Esophagus muscularis mucosa (tissue), 4 donors: ENCODE measurements around the gene SEM1. TPM values are rescaled to one million over a fixed set of nuclear protein-coding genes. Genes with fewer than 3 reads are reported as not detected.

Source experiments
- DNase-seq: peaks from one replicate; pipeline ENCODE4 v3.0.0-alpha.2; 2017; ENCODE audit errors: extremely low spot score
- H3K27ac ChIP-seq, 4 donors: fragments of 200-600 bp; sonication (generic); replicated peaks in 1 of 4; 1 replicate in 3 of 4; 2 replicates in 1 of 4; pipeline ENCODE4 v1.5.1; 2016 to 2019; ENCODE audit warnings: mild to moderate bottlenecking in 1 of 4
- H3K27me3 ChIP-seq, 4 donors: fragments of 200-600 bp; sonication (generic); one replicate each; pipeline versions ENCODE4 v1.5.1 to v1.6.0; 2016 to 2019
- H3K36me3 ChIP-seq, 4 donors: fragments of 200-600 bp; sonication (generic); one replicate each; pipeline ENCODE4 v1.5.1; 2016 to 2019
- H3K4me1 ChIP-seq, 4 donors: fragments of 200-600 bp; sonication (generic); one replicate each; pipeline ENCODE4 v1.5.1; 2016 to 2019
- H3K4me3 ChIP-seq, 4 donors: fragments of 200-600 bp; sonication (generic); 1 replicate in 2 of 4; 2 replicates in 2 of 4; pipeline ENCODE4 v1.5.1; 2016 to 2019; ENCODE audit warnings: mild to moderate bottlenecking in 4 of 4, moderate library complexity in 1 of 4
- H3K9me3 ChIP-seq, 4 donors: fragments of 200-600 bp; sonication (generic); 1 replicate in 3 of 4; 2 replicates in 1 of 4; pipeline ENCODE4 v1.5.1; 2016 to 2019
- EP300 ChIP-seq: sonication (generic); formaldehyde crosslinking; IDR thresholded peaks from one replicate; pipeline ENCODE4 v1.6.1; 2017; ENCODE audit warnings: antibody characterized with exemption
- POLR2A ChIP-seq: fragments of 450-650 bp; IDR thresholded peaks from one replicate; pipeline ENCODE4 v1.6.1; 2017; ENCODE audit warnings: antibody characterized with exemption, moderate library complexity, mild to moderate bottlenecking, low read depth
- POLR2AphosphoS5 ChIP-seq, 2 donors: sonication (generic); formaldehyde crosslinking; IDR thresholded peaks; one replicate each; pipeline ENCODE4 v1.6.1; 2017; ENCODE audit warnings: antibody characterized with exemption in 2 of 2
- WGBS: methylation state at CpG from one replicate; pipeline ENCODE4 v1.1.5; 2018; 5-methylcytosine and 5-hydroxymethylcytosine counted together
- intact Hi-C: fragments of 100-400 bp; cut with DNase I; formaldehyde crosslinking; loops from one replicate; pipeline ENCODE4 v1.15.1; 2023
- total RNA-seq, 4 donors: library from RNA; depleted of rRNA; stranded (reverse); fragments of >200 nt; gene quantifications; one replicate each; pipeline versions ENCODE4 v1.1.0 to v1.2.1, GENCODE V29; 2016
- TF ChIP-seq, protein P1 (sequence below), 3 experiments: fragments of 200-600 bp in 2 of 3; fragments of 450-650 bp in 1 of 3; sonication (generic) in 2 of 3; IDR thresholded peaks; one replicate each; pipeline ENCODE4 v1.5.1; 2017 to 2019; ENCODE audit warnings: antibody characterized with exemption in 3 of 3, mild to moderate bottlenecking in 2 of 3, moderate library complexity in 1 of 3

Gene SEM1
- total RNA-seq, 4 donors from 2014 or later, result 17.4 to 61.5 (median 24.9) TPM

DNA sequence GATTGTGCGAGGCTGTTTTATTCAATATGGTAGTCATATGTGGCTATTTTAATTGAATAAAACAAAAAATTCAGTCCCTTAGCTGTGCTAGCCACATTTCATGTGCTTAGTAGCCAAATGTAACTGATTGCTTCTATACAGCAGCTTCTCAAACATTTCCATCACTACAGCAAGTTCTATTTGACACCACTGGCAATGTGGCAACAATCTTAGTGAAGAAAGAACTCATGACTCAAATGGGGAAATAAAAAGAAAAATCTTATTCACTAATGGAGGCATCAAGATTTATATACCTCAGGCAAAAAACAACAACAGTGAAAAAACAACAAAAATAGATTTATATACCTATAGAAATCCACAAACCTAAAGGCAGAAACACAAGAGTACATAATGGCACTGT lies 17.9 kb downstream of the SEM1 start:
- 100% methylated on average over 1 of the region's 1 CpG for WGBS
- H3K27me3 ChIP-seq, result no peaks in the 10 kb centered on the region
- H3K4me1 ChIP-seq, result peaks cover 17 to 25% (median 21%) of the 10 kb centered on the region in 4 donors
- intact Hi-C loops, result no loop called here
- H3K36me3 ChIP-seq, result peaks cover 0 to 28% (median 5%) of the 10 kb centered on the region in 4 donors
- H3K9me3 ChIP-seq, result no peaks in the 10 kb centered on the region
- no peak overlapping the region for H3K27ac ChIP-seq
- no peak for TF ChIP-seq POLR2AphosphoS5 (IDR thresholded peaks at IDR 0.05)
- TF ChIP-seq, protein P1, sequence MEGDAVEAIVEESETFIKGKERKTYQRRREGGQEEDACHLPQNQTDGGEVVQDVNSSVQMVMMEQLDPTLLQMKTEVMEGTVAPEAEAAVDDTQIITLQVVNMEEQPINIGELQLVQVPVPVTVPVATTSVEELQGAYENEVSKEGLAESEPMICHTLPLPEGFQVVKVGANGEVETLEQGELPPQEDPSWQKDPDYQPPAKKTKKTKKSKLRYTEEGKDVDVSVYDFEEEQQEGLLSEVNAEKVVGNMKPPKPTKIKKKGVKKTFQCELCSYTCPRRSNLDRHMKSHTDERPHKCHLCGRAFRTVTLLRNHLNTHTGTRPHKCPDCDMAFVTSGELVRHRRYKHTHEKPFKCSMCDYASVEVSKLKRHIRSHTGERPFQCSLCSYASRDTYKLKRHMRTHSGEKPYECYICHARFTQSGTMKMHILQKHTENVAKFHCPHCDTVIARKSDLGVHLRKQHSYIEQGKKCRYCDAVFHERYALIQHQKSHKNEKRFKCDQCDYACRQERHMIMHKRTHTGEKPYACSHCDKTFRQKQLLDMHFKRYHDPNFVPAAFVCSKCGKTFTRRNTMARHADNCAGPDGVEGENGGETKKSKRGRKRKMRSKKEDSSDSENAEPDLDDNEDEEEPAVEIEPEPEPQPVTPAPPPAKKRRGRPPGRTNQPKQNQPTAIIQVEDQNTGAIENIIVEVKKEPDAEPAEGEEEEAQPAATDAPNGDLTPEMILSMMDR (IDR thresholded peaks at IDR 0.05), result no peak
- no peak for TF ChIP-seq EP300
- TF ChIP-seq POLR2A, result no peak
- DNase-seq, result no peak
- H3K4me3 ChIP-seq, result no peak overlapping the region

DNA sequence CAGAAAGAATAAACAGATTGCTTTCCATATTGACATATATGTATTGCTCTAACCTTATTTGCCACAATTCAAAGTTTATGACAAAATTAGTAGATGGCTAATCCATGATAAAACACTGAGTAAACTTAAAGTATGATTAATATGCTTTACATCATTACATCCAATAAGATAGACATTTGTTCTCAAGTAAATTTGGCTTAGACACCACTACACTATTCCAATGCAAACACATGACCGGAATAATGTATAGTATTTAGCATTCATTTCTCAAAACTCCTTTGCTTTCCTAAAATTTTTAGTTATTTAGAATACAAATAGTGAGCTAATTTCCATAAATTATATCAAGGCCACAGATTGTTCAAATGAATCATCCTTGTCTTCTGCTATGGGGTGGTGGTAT lies 20.2 kb downstream of the SEM1 start:
- DNase-seq, result no peak
- Histone ChIP-seq H3K4me3 (no peak overlapping the region), H3K4me1 (peaks cover 0 to 12% (median 3%) of the 10 kb centered on the region in 4 donors), H3K9me3 (no peaks in the 10 kb centered on the region), H3K36me3 (peaks cover 0 to 28% (median 5%) of the 10 kb centered on the region in 4 donors), H3K27me3 (no peaks in the 10 kb centered on the region), H3K27ac (no peak overlapping the region)
- no peak for TF ChIP-seq POLR2A
- 98% methylated on average over 1 of the region's 1 CpG for WGBS
- intact Hi-C loops, result no loop called here

DNA sequence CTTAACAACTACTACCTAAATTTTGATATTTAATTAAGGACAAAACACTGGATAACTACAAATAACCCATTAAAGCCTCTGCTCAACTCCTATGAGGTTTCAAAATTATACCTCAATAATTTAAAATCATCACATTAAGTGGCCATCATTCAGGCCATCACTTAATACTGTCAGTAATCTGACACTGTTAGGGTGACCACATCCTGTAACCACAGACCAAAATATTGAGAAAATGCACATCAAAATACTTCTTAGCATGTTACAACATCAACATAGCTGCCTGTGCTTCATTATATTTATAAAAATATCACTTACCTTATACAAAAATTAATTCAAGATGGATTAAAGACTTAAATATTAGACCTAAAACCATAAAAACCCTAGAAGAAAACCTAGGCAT lies 23.3 kb downstream of the SEM1 start:
- no peak for DNase-seq
- TF ChIP-seq EP300, result no peak
- TF ChIP-seq, protein P1 (IDR thresholded peaks at IDR 0.05), result no peak
- no peak for TF ChIP-seq POLR2AphosphoS5 (IDR thresholded peaks at IDR 0.05)
- TF ChIP-seq POLR2A, result no peak
- H3K27ac ChIP-seq, result no peak overlapping the region
- no peak overlapping the region for H3K4me3 ChIP-seq
- no peaks in the 10 kb centered on the region for H3K9me3 ChIP-seq
- intact Hi-C loops, result no loop called here
- no peaks in the 10 kb centered on the region for H3K27me3 ChIP-seq
- peaks cover 0 to 9% (median 0%) of the 10 kb centered on the region in 4 donors for H3K4me1 ChIP-seq
- peaks cover 0 to 20% (median 8%) of the 10 kb centered on the region in 4 donors for H3K36me3 ChIP-seq

DNA sequence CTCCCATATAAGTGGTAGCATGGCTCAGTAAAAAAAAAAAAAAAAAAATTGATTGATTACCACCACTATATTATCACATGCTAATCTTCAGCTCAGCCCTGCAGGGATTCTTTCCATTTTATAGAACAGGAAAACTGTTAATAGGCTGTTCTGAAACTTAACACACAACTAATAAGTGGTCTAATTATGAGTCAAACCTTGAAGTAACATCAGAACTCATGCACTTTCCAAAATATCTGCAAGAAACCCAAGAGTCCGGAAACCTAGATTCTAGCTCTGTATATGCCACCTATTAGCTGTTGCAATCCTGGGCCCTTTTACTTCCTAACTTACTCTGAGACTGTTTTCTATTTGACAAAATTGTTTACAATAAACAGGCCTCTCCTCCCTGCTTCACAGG lies 23.9 kb downstream of the SEM1 start:
- intact Hi-C loops, result no loop called here
- Histone ChIP-seq H3K27me3 (no peaks in the 10 kb centered on the region), H3K36me3 (peaks cover 0 to 20% (median 7%) of the 10 kb centered on the region in 4 donors), H3K27ac (no peak overlapping the region), H3K4me1 (peaks cover 0 to 6% (median 0%) of the 10 kb centered on the region in 4 donors), H3K9me3 (no peaks in the 10 kb centered on the region), H3K4me3 (no peak overlapping the region)
- WGBS, result 89% methylated on average over 1 of the region's 1 CpG
- no peak for DNase-seq
- TF ChIP-seq POLR2A (no peak), POLR2AphosphoS5 (IDR thresholded peaks at IDR 0.05) (no peak), EP300 (no peak)
- TF ChIP-seq, protein P1 (IDR thresholded peaks at IDR 0.05), result no peak

DNA sequence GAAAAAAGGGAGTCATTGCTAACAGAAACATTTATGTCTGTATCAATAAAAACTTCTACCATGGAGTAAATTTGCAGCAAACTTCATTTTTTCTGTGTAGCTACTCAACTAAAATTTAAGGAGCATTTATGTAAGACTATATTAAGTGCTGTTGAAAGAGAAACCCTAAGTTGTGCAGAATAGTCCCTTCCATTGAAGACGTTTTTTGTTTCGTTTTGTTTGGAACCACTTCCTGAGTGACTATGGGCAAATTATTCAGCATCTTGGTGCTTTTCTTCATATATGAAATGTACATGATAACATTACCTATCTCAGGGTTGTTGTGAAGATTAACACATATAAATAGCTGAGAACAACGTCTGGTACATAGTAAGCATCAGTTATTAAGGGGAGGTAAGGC lies 24.3 kb downstream of the SEM1 start:
- no peaks in the 10 kb centered on the region for H3K9me3 ChIP-seq
- H3K27me3 ChIP-seq, result no peaks in the 10 kb centered on the region
- WGBS, result 79% methylated on average over 3 of the region's 3 CpGs
- no peak for DNase-seq
- TF ChIP-seq POLR2A (no peak), EP300 (no peak), POLR2AphosphoS5 (IDR thresholded peaks at IDR 0.05) (no peak)
- TF ChIP-seq, protein P1 (IDR thresholded peaks at IDR 0.05), result no peak
- H3K27ac ChIP-seq, result no peak overlapping the region
- peaks cover 0 to 4% (median 0%) of the 10 kb centered on the region in 4 donors for H3K4me1 ChIP-seq
- H3K36me3 ChIP-seq, result peaks cover 0 to 20% (median 5%) of the 10 kb centered on the region in 4 donors
- intact Hi-C loops, result no loop called here
- no peak overlapping the region for H3K4me3 ChIP-seq
